Measurements from ENCODE around the gene UPK3BL2. TPM values are rescaled to one million over a fixed set of nuclear protein-coding genes. Genes with fewer than 3 reads are reported as not detected.
"Not testable (repeated sequence)": the region's sequence is repeated elsewhere in the genome, so short reads cannot be mapped to it uniquely, and the experiment has no call there.

The UPK3BL2 gene
- total RNA-seq, 1 experiment from 2014 or later, result 3.7 TPM

GRCh38 chr7:102512642-102513221, 30.8 kb downstream of the UPK3BL2 start:
- H3K27ac ChIP-seq, result not testable (repeated sequence)

DNA sequence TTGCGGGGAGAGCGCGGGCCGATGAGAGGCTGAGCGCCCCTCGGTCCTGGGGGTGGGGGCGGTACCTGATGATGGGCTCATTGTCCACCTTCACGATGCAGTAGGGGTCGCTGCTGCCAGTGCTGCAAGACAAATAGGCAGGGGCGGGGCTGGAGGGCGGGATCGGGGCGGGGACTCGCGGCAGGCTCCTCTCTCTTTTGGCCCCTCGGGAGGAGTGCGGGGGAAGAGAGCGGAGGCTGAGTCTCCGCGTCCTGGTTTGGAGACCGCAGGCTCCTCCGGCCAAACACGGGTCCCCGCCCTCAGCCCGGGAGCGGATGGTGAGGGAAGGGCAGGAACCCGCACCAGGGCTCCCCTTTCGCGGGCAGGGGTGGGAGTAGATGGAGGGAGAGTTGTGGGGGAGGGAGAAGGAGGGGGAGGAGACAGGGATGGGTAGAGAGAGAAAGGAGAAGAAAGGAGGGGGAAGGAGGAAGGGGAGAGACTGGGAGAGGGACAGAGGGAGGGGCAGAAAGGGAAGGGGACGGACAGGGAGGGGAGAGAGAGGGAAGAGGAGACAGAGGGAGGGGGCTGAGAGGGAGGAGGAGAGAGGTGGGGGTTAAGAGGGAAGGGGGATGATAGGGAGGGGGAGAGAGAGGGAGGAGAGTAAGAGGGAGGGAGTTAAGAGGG, 31.5 kb downstream of the UPK3BL2 start:
- not testable (repeated sequence) for H3K9me3 ChIP-seq (replicated peaks); H3K4me1 ChIP-seq; H3K27ac ChIP-seq; H3K27me3 ChIP-seq; DNase-seq; H3K36me3 ChIP-seq; H3K4me3 ChIP-seq

More at GRCh38 chr7:102512642-102513221, 30.8 kb downstream of the UPK3BL2 start:
- H3K4me3 ChIP-seq; H3K27me3 ChIP-seq; H3K4me1 ChIP-seq; H3K36me3 ChIP-seq; H3K9me3 ChIP-seq (replicated peaks): not testable (repeated sequence)
- peak; percentile 34 to 49 for DNase-seq

DNA sequence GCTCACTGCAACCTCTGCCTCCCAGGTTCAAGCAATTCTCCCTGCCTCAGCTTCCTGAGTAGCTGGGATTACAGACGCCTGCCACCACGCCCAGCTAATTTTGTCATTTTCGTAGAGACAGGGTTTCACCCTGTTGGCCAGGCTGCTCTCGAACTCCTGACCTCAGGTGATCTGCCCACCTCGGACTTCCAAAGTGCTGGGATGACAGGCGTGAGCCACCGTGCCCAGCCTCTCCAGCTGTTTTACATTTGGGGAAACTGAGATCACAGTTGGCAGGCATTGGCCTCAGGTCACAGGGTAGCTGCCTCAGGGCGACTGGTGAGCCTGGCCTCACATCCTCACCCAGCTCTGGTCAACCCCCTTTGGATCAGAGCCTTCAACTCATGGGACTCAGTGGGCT, 32.9 kb downstream of the UPK3BL2 start:
- not testable (repeated sequence) for H3K4me1 ChIP-seq; DNase-seq; H3K27ac ChIP-seq; H3K4me3 ChIP-seq; H3K27me3 ChIP-seq; H3K9me3 ChIP-seq (replicated peaks); H3K36me3 ChIP-seq

DNA sequence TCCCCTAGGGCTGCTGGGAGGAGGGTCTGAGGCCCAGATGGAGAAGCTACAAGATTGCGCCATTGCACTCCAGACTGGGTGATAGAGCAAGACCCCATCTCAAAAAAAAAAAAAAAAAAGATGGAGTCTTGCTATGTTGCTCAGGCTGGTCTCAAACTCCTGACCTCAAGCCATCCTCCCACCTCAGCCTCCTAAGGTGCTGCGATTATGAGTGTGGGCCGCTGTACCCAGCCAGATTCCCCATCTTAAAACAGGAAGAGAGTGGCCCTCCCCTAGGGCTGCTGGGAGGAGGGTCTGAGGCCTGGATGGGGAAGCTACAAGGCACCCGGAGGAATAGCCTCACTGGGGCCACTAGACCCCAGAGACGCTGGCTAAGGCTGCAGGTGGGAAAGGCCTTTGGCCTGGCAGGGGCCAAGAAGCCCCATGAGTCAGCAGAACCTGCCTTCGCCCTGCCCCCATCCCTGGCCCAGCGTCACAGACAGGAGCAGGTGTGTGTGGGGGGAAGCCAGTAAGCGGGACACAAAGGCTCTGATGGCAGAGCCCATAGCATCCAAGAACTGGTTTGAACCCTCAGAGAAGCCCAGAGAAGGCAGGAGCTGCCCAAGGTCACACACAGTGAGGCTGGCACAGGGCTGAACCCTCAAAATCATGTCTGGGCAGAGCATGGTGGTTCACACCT, 35.9 kb downstream of the UPK3BL2 start:
- DNase-seq, result peak in 1 of 2 experiments; percentile 26

GRCh38 chr7:102505298-102506185, 38.0 kb downstream of the UPK3BL2 start:
- H3K27me3 ChIP-seq; H3K36me3 ChIP-seq; H3K4me1 ChIP-seq; H3K4me3 ChIP-seq; H3K9me3 ChIP-seq (replicated peaks); H3K27ac ChIP-seq: not testable (repeated sequence)
- DNase-seq, result peak in 1 of 2 experiments; percentile 3

More for the DNA sequence above, 35.9 kb downstream of the UPK3BL2 start:
- H3K27me3 ChIP-seq; H3K36me3 ChIP-seq; H3K4me1 ChIP-seq; H3K4me3 ChIP-seq; H3K27ac ChIP-seq; H3K9me3 ChIP-seq (replicated peaks): not testable (repeated sequence)

- H3K27ac ChIP-seq; DNase-seq; H3K36me3 ChIP-seq; H3K4me1 ChIP-seq; H3K4me3 ChIP-seq; H3K27me3 ChIP-seq; H3K9me3 ChIP-seq (replicated peaks): not testable (repeated sequence)
These were observed 40.4 kb downstream of the UPK3BL2 start for GRCh38 chr7:102503141-102503540.

- H3K9me3 ChIP-seq (replicated peaks); H3K27me3 ChIP-seq; DNase-seq; H3K4me1 ChIP-seq; H3K36me3 ChIP-seq; H3K4me3 ChIP-seq; H3K27ac ChIP-seq: not testable (repeated sequence)
These were observed 45.2 kb downstream of the UPK3BL2 start for GRCh38 chr7:102498321-102498720.

DNA sequence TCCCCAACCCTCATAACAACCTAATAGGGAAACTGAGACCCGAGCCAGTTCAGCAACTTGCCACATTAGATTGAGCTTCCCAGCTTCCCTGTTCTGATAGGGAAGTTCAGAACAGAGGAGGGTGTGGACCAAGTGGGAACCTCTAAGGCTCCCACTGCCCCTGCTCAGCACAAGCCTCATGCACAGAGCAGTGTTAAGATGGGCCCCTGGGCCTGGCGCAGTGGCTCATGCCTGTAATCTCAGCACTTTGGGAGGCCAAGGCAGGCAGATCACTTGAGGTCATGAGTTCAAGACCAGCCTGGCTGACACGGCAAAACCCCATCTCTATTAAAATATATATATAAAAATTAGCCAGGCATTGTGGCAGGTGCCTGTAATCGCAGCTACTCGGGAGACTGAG, 46.2 kb downstream of the UPK3BL2 start:
- H3K4me3 ChIP-seq; H3K27me3 ChIP-seq; DNase-seq; H3K4me1 ChIP-seq; H3K36me3 ChIP-seq; H3K27ac ChIP-seq; H3K9me3 ChIP-seq (replicated peaks): not testable (repeated sequence)

DNA sequence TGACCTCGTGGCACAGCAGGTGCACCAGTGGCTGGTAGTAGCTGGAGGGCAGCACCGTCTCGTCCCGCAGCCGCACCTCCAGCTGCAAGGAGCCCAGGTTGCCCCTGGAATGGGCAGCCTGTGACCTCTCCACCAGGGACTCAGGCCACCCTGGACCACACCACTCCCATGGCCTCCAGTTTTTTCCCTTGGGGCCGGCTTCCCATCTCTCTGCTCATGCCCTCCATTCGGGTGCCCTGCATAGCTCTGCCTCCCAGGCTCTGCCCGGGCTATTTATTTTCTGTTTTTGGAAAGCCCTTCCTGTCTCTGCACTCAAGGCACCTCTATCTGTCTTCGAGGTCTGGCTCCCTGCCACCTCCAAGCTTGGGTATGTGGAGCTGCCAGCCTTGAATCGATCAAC, 46.6 kb downstream of the UPK3BL2 start:
- H3K36me3 ChIP-seq; H3K27ac ChIP-seq; H3K4me1 ChIP-seq; DNase-seq; H3K9me3 ChIP-seq (replicated peaks); H3K27me3 ChIP-seq; H3K4me3 ChIP-seq: not testable (repeated sequence)

GRCh38 chr7:102494473-102495149, 48.9 kb downstream of the UPK3BL2 start:
- not testable (repeated sequence) for H3K9me3 ChIP-seq (replicated peaks); H3K36me3 ChIP-seq; H3K4me3 ChIP-seq; DNase-seq; H3K27me3 ChIP-seq; H3K27ac ChIP-seq; H3K4me1 ChIP-seq

GRCh38 chr7:102494026-102494425, 49.5 kb downstream of the UPK3BL2 start:
- H3K27me3 ChIP-seq; H3K4me3 ChIP-seq; H3K36me3 ChIP-seq; H3K27ac ChIP-seq; H3K4me1 ChIP-seq; DNase-seq; H3K9me3 ChIP-seq (replicated peaks): not testable (repeated sequence)

GRCh38 chr7:102493220-102493935, 50.1 kb downstream of the UPK3BL2 start:
- not testable (repeated sequence) for H3K27me3 ChIP-seq; H3K4me1 ChIP-seq; H3K36me3 ChIP-seq; H3K9me3 ChIP-seq (replicated peaks); H3K4me3 ChIP-seq; H3K27ac ChIP-seq
- peak in 1 of 2 experiments; percentile 46 for DNase-seq

- not testable (repeated sequence) for H3K4me3 ChIP-seq; H3K36me3 ChIP-seq; H3K9me3 ChIP-seq (replicated peaks); H3K27ac ChIP-seq; H3K27me3 ChIP-seq; H3K4me1 ChIP-seq
- DNase-seq, result peak in 1 of 2 experiments; percentile 67
These were observed 52.9 kb downstream of the UPK3BL2 start for GRCh38 chr7:102490529-102491075.

Measured in SJCRH30 (cell line).